AG10803 (cell line): ENCODE measurements around the gene CAMP.
"Not testable (repeated sequence)": the region's sequence is repeated elsewhere in the genome, so short reads cannot be mapped to it uniquely, and the experiment has no call there.

Experiments used
- DNase-seq: peaks from one replicate; pipeline ENCODE4 v3.0.0; 2010; ENCODE audit warnings: low read depth
- H3K4me3 ChIP-seq: 2 replicates; pipeline ENCODE4 v1.5.1; 2011; ENCODE audit warnings: mild to moderate bottlenecking, low read length, control low read depth
- TF ChIP-seq, protein P1 (sequence below): conservative IDR thresholded peaks from 2 replicates; pipeline ENCODE4 v1.5.1; 2011; ENCODE audit warnings: mild to moderate bottlenecking, low read length, control low read depth, inconsistent platforms

Gene CAMP

DNA sequence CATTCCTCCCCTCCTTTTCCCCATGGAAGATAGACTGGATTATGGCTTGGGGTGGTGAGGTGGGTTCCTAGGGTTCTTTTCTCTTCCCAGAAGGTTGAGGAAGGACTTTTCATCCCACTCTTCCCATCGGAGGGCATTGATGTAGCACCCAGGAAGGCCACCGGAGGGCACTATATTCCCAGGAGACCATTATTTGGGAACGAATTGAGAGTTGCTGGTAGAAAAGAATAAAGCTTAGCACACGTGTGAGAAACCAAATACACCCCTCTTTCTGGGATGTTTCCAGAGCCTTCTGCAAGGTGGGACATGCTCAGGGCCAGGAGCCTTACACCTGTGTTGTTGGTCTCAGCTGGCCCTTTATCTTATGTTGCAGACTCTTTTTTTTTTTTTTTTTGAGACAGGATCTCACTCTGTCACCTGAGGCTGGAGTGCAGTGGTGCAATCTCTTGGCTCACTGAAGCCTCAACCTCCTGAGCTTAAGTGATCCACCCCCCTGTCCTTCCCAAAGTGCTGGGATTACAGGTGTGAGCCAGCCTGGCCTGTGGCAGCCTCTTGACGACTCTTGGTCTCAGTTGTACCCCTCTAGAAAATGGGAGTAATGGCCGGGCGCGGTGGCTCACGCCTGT, 28.7 kb upstream of the CAMP start:
- peak; percentile 36 for DNase-seq
- no peak overlapping the region for H3K4me3 ChIP-seq
- TF ChIP-seq, protein P1, sequence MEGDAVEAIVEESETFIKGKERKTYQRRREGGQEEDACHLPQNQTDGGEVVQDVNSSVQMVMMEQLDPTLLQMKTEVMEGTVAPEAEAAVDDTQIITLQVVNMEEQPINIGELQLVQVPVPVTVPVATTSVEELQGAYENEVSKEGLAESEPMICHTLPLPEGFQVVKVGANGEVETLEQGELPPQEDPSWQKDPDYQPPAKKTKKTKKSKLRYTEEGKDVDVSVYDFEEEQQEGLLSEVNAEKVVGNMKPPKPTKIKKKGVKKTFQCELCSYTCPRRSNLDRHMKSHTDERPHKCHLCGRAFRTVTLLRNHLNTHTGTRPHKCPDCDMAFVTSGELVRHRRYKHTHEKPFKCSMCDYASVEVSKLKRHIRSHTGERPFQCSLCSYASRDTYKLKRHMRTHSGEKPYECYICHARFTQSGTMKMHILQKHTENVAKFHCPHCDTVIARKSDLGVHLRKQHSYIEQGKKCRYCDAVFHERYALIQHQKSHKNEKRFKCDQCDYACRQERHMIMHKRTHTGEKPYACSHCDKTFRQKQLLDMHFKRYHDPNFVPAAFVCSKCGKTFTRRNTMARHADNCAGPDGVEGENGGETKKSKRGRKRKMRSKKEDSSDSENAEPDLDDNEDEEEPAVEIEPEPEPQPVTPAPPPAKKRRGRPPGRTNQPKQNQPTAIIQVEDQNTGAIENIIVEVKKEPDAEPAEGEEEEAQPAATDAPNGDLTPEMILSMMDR: peak; percentile 90

DNA sequence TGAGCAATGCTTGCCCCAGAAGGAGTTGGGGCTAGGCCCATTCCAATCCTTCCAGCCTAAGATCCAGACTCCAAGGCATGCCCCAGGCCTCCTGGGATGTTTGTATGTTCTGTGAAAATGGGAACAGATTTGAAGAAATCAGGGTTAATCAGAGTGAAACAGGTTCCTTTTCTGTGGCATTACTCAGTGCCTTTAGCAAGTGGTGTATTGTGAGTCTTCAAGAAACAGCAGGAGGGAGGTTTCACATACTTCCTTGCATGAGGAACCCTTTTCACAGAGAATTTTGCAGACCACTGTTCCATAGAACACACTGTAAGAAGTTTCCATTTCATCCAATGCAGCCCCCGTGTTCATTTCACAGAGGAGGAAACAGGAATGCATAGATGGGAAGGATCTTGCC, 26.7 kb upstream of the CAMP start:
- no peak for DNase-seq
- no peak overlapping the region for H3K4me3 ChIP-seq
- TF ChIP-seq, protein P1: no peak

DNA sequence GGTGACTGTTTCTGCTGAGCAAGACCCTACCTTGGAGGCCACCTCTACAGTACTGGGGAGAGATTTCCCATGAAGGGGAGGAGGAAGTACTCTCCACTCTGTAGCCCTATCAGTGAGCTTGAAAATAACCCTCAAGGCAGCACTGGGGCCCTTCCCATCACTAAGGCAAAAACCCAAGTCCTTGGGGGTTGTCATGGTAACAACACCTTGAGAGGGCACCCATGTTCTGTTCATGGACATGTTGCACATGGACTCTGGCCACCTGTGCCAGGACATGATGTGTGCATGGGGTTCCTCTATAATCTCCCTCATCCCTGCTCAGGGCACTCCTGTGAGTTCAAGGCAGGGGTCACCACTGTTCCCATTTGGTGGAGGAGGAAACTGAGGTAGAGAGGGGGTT, 24.2 kb upstream of the CAMP start:
- H3K4me3 ChIP-seq: no peak overlapping the region
- TF ChIP-seq, protein P1: no peak
- DNase-seq: no peak

DNA sequence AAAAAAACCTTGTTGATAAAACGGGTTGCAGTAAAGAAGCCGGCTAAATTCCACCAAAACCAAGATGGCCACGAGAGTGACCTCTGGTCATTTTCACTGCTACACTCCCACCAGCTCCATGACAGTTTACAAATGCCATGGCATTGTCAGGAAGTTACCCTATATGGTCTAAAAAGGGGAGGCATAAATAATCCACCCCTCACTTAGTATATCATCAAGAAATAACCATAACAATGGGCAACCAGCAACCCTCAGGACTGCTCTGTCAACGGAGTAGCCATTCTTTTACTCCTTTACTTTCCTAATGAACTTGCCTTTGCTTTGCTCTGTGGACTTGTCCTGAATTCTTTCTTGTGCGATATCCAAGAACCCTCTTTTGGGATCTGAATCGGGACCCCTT, 20.7 kb upstream of the CAMP start:
- H3K4me3 ChIP-seq: no peak overlapping the region
- TF ChIP-seq, protein P1: no peak
- DNase-seq: no peak

DNA sequence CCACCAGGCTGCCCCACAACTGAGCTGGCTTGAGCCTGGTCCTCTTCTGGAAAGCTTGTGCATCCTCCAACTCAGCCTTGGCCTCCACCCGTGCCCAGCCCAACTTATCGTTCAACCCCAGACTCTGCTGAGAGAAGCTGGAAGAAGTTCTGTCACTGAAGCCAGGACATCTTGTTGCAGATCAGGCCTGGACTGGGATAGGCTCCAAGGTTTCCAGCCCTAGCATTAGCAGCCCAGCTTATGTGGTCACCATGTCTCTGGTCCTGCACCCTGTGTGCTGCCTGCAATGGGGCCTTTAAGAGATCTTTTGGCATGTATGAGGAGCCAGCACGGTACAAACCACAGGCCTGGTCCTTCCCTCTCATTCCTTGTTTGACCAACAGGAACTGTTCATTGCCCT, 15.2 kb upstream of the CAMP start:
- no peak overlapping the region for H3K4me3 ChIP-seq
- TF ChIP-seq, protein P1: no peak
- no peak for DNase-seq

DNA sequence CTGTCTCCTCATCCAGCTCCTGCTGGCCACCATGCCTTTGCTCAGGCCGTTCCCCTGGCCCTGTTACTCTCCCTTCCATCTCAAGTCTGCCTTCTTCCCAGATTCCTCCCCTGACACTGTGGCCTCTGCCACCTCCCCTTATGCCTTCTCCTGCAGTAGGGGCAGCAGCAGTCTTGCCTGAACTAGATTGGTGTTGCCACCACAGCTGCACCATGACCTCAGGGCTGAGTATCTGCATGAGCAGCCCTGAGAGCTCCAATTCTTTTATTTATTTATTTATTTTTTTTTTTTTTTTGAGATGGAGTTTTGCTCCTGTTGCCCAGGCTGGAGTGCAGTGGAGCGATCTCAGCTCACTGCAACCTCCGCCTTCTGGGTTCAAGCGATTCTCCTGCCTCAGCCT, 13.8 kb upstream of the CAMP start:
- TF ChIP-seq, protein P1: no peak
- no peak overlapping the region for H3K4me3 ChIP-seq
- DNase-seq: no peak

DNA sequence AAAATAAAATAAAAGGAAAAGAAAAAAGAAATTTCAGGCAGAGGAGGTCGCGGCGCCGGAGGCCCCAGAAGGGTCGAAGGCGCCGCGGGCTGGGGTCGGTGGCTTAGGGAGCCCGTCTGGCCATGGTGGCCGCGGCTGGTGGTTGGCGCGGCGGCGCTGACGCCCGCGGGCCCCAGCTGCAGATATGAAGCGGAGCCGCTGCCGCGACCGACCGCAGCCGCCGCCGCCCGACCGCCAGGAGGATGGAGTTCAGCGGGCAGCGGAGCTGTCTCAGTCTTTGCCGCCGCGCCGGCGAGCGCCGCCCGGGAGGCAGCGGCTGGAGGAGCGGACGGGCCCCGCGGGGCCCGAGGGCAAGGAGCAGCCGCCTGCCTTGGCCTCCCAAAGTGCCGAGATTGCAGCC, 12.8 kb upstream of the CAMP start:
- DNase-seq, H3K4me3 ChIP-seq: not testable (repeated sequence)

DNA sequence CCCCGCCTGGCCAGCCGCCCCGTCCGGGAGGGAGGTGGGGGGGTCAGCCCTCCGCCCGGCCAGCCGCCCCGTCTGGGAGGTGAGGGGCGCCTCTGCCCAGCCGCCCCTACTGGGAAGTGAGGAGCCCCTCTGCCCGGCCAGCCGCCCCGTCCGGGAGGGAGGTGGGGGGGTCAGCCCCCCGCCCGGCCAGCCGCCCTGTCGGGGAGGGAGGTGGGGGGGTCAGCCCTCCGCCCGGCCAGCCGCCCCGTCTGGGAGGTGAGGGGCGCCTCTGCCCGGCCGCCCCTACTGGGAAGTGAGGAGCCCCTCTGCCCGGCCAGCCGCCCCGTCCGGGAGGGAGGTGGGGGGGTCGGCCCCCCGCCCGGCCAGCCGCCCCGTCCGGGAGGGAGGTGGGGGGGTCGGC, 11.5 kb upstream of the CAMP start:
- H3K4me3 ChIP-seq, DNase-seq: not testable (repeated sequence)
